Activated CD4-positive, alpha-beta T cell treated with anti-CD3 and anti-CD28 coated beads, Interleukin-2, amount 50 U/mL, for 1 hour (primary cell): ENCODE results near the gene SLC12A1.
"Not testable (repeated sequence)": the region's sequence is repeated elsewhere in the genome, so short reads cannot be mapped to it uniquely, and the experiment has no call there.

Experiments
- DNase-seq: peaks from one replicate; pipeline ENCODE4 v3.0.0-alpha.2; 2020

The SLC12A1 gene

GRCh38 chr15:48313216-48313615 lies 107.1 kb downstream of the SLC12A1 start:
- DNase-seq = no peak

GRCh38 chr15:48315041-48315440 lies 108.9 kb downstream of the SLC12A1 start:
- DNase-seq = no peak

- no peak for DNase-seq
Observed at GRCh38 chr15:48317221-48317620, 111.1 kb downstream of the SLC12A1 start.

GRCh38 chr15:48318131-48318530 lies 112.0 kb downstream of the SLC12A1 start:
- no peak for DNase-seq

GRCh38 chr15:48323294-48323693 lies 117.2 kb downstream of the SLC12A1 start:
- DNase-seq = no peak

- DNase-seq = no peak
Observed at GRCh38 chr15:48324949-48325348, 118.8 kb downstream of the SLC12A1 start.

- DNase-seq = no peak
Observed at GRCh38 chr15:48325400-48325799, 119.3 kb downstream of the SLC12A1 start.

- not testable (repeated sequence) for DNase-seq
Observed at GRCh38 chr15:48326180-48326579, 120.1 kb downstream of the SLC12A1 start.

- no peak for DNase-seq
Observed at GRCh38 chr15:48330105-48330785, 124.1 kb downstream of the SLC12A1 start.

GRCh38 chr15:48330855-48331795 lies 125.0 kb downstream of the SLC12A1 start, which contains the start of gene DUT:
TSS of gene DUT (plus strand) at chr15:48331429. CDS start at chr15:48331516, 87 bp downstream.
- peak; percentile 79 for DNase-seq

- peak; percentile 63 for DNase-seq
Observed at GRCh38 chr15:48331796-48332641, 125.9 kb downstream of the SLC12A1 start.

- no peak for DNase-seq
Observed at GRCh38 chr15:48332642-48333034, 126.5 kb downstream of the SLC12A1 start.

- no peak for DNase-seq
Observed at GRCh38 chr15:48333540-48333939, 127.4 kb downstream of the SLC12A1 start.

GRCh38 chr15:48334260-48334659 lies 128.2 kb downstream of the SLC12A1 start:
- DNase-seq = no peak

GRCh38 chr15:48336940-48337339 lies 130.8 kb downstream of the SLC12A1 start:
- DNase-seq = no peak

- DNase-seq = no peak
Observed at GRCh38 chr15:48337607-48338006, 131.5 kb downstream of the SLC12A1 start.

GRCh38 chr15:48340111-48340510 lies 134.0 kb downstream of the SLC12A1 start:
- no peak for DNase-seq

GRCh38 chr15:48343865-48344264 lies 137.8 kb downstream of the SLC12A1 start:
- no peak for DNase-seq

GRCh38 chr15:48345516-48345915 lies 139.4 kb downstream of the SLC12A1 start:
- no peak for DNase-seq

GRCh38 chr15:48352474-48353072 lies 146.5 kb downstream of the SLC12A1 start:
- peak; percentile 33 for DNase-seq
